Measurements from ENCODE around the gene COL18A1.

Gene COL18A1

GRCh38 chr21:45499201-45499750, 94.3 kb downstream of the COL18A1 start:
- no peak for ATAC-seq
- no peak for TF ChIP-seq OSR1 (CRISPR knock-in tag; IDR thresholded peaks at IDR 0.05)
- TF ChIP-seq ISL1 (CRISPR knock-in tag; IDR thresholded peaks at IDR 0.05), result no peak
- TF ChIP-seq, protein P1, sequence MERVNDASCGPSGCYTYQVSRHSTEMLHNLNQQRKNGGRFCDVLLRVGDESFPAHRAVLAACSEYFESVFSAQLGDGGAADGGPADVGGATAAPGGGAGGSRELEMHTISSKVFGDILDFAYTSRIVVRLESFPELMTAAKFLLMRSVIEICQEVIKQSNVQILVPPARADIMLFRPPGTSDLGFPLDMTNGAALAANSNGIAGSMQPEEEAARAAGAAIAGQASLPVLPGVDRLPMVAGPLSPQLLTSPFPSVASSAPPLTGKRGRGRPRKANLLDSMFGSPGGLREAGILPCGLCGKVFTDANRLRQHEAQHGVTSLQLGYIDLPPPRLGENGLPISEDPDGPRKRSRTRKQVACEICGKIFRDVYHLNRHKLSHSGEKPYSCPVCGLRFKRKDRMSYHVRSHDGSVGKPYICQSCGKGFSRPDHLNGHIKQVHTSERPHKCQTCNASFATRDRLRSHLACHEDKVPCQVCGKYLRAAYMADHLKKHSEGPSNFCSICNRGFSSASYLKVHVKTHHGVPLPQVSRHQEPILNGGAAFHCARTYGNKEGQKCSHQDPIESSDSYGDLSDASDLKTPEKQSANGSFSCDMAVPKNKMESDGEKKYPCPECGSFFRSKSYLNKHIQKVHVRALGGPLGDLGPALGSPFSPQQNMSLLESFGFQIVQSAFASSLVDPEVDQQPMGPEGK (CRISPR knock-in tag; IDR thresholded peaks at IDR 0.05; ENCODE audit: borderline replicate concordance), result no peak
- TF ChIP-seq, protein P2, sequence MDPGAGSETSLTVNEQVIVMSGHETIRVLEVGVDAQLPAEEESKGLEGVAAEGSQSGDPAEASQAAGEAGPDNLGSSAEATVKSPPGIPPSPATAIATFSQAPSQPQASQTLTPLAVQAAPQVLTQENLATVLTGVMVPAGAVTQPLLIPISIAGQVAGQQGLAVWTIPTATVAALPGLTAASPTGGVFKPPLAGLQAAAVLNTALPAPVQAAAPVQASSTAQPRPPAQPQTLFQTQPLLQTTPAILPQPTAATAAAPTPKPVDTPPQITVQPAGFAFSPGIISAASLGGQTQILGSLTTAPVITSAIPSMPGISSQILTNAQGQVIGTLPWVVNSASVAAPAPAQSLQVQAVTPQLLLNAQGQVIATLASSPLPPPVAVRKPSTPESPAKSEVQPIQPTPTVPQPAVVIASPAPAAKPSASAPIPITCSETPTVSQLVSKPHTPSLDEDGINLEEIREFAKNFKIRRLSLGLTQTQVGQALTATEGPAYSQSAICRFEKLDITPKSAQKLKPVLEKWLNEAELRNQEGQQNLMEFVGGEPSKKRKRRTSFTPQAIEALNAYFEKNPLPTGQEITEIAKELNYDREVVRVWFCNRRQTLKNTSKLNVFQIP (CRISPR knock-in tag; IDR thresholded peaks at IDR 0.05; ENCODE audit: borderline replicate concordance, low read depth), result no peak
- TF ChIP-seq SNAI2 (CRISPR knock-in tag; IDR thresholded peaks at IDR 0.05), result no peak
- TF ChIP-seq, protein P3, sequence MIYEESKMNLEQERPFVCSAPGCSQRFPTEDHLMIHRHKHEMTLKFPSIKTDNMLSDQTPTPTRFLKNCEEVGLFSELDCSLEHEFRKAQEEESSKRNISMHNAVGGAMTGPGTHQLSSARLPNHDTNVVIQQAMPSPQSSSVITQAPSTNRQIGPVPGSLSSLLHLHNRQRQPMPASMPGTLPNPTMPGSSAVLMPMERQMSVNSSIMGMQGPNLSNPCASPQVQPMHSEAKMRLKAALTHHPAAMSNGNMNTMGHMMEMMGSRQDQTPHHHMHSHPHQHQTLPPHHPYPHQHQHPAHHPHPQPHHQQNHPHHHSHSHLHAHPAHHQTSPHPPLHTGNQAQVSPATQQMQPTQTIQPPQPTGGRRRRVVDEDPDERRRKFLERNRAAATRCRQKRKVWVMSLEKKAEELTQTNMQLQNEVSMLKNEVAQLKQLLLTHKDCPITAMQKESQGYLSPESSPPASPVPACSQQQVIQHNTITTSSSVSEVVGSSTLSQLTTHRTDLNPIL (CRISPR knock-in tag; IDR thresholded peaks at IDR 0.05; ENCODE audit: low read depth), result no peak
- no peak for TF ChIP-seq PPARA (CRISPR knock-in tag; IDR thresholded peaks at IDR 0.05; ENCODE audit: borderline replicate concordance)
- TF ChIP-seq BACH2 (CRISPR knock-in tag; IDR thresholded peaks at IDR 0.05; ENCODE audit: borderline replicate concordance), result no peak
- TF ChIP-seq GLIS3 (CRISPR knock-in tag; IDR thresholded peaks at IDR 0.05), result no peak
- TF ChIP-seq ZNF8 (CRISPR knock-in tag; IDR thresholded peaks at IDR 0.05), result no peak
- no peak for TF ChIP-seq ZC3H10 (CRISPR knock-in tag; IDR thresholded peaks at IDR 0.05)
- no peak for TF ChIP-seq RARB (CRISPR knock-in tag; IDR thresholded peaks at IDR 0.05)
- no peak for TF ChIP-seq ARNTL (CRISPR knock-in tag; IDR thresholded peaks at IDR 0.05; ENCODE audit: borderline replicate concordance, low read depth)
- TF ChIP-seq TOX (CRISPR knock-in tag; IDR thresholded peaks at IDR 0.05; ENCODE audit: borderline replicate concordance), result no peak
- no peak for TF ChIP-seq ZFP3 (CRISPR knock-in tag; IDR thresholded peaks at IDR 0.05)
- no peak for TF ChIP-seq ZFP30 (CRISPR knock-in tag; IDR thresholded peaks at IDR 0.05)

GRCh38 chr21:45499970-45500577, 95.1 kb downstream of the COL18A1 start:
- ATAC-seq, result no peak
- TF ChIP-seq RARB (CRISPR knock-in tag; IDR thresholded peaks at IDR 0.05) (no peak), GLIS3 (CRISPR knock-in tag; IDR thresholded peaks at IDR 0.05) (no peak), ZC3H10 (CRISPR knock-in tag; IDR thresholded peaks at IDR 0.05) (no peak), ARNTL (CRISPR knock-in tag; IDR thresholded peaks at IDR 0.05; ENCODE audit: borderline replicate concordance, low read depth) (no peak), ZFP30 (CRISPR knock-in tag; IDR thresholded peaks at IDR 0.05) (no peak), TOX (CRISPR knock-in tag; IDR thresholded peaks at IDR 0.05; ENCODE audit: borderline replicate concordance) (no peak), ZNF8 (CRISPR knock-in tag; IDR thresholded peaks at IDR 0.05) (no peak), TCF4 (CRISPR knock-in tag; IDR thresholded peaks at IDR 0.05; ENCODE audit: borderline replicate concordance) (no peak), TSHZ2 (CRISPR knock-in tag; IDR thresholded peaks at IDR 0.05) (no peak), CSDC2 (CRISPR knock-in tag; IDR thresholded peaks at IDR 0.05) (no peak), BACH2 (CRISPR knock-in tag; IDR thresholded peaks at IDR 0.05; ENCODE audit: borderline replicate concordance) (no peak), OSR1 (CRISPR knock-in tag; IDR thresholded peaks at IDR 0.05) (no peak), PPARA (CRISPR knock-in tag; IDR thresholded peaks at IDR 0.05; ENCODE audit: borderline replicate concordance) (no peak), ZNF565 (CRISPR knock-in tag; conservative IDR thresholded peaks at IDR 0.05; ENCODE audit: low read depth) (no peak), ZNF70 (CRISPR knock-in tag; IDR thresholded peaks at IDR 0.05) (no peak)
- TF ChIP-seq, protein P2 (CRISPR knock-in tag; IDR thresholded peaks at IDR 0.05; ENCODE audit: borderline replicate concordance, low read depth), result no peak
- TF ChIP-seq, protein P1 (CRISPR knock-in tag; IDR thresholded peaks at IDR 0.05; ENCODE audit: borderline replicate concordance), result no peak
- TF ChIP-seq, protein P4, sequence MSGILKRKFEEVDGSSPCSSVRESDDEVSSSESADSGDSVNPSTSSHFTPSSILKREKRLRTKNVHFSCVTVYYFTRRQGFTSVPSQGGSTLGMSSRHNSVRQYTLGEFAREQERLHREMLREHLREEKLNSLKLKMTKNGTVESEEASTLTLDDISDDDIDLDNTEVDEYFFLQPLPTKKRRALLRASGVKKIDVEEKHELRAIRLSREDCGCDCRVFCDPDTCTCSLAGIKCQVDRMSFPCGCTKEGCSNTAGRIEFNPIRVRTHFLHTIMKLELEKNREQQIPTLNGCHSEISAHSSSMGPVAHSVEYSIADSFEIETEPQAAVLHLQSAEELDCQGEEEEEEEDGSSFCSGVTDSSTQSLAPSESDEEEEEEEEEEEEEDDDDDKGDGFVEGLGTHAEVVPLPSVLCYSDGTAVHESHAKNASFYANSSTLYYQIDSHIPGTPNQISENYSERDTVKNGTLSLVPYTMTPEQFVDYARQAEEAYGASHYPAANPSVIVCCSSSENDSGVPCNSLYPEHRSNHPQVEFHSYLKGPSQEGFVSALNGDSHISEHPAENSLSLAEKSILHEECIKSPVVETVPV (CRISPR knock-in tag; IDR thresholded peaks at IDR 0.05), result no peak
- TF ChIP-seq, protein P3 (CRISPR knock-in tag; IDR thresholded peaks at IDR 0.05; ENCODE audit: low read depth), result no peak
